Naive thymus-derived CD4-positive, alpha-beta T cell (primary cell): ENCODE data around the gene KIF26B. TPM values are rescaled to one million over a fixed set of nuclear protein-coding genes. Genes with fewer than 3 reads are reported as not detected.
"Not testable (repeated sequence)": the region's sequence is repeated elsewhere in the genome, so short reads cannot be mapped to it uniquely, and the experiment has no call there.

Experiments
- ATAC-seq: fragments of 150-1000 bp; cut with Tn5 transposase; 2 replicates; pipeline ENCODE4 v1.10.0; 2021; ENCODE audit warnings: mild to moderate bottlenecking, moderate library complexity
- CTCF ChIA-PET: fragments of 350-600 bp; sonication (Branson Sonifier 250); formaldehyde crosslinking; loops from one replicate; lab custom pipeline; 2021; ENCODE audit warnings: antibody characterized with exemption; lab: Charles Lee
- POLR2A ChIA-PET: fragments of 350-600 bp; sonication (Branson Sonifier 250); formaldehyde crosslinking; loops from one replicate; lab custom pipeline; 2021; ENCODE audit warnings: antibody characterized with exemption, inconsistent platforms; lab: Charles Lee
- DNase-seq, 9 donors: peaks; one replicate each; pipeline versions ENCODE4 v3.0.0 to v3.0.0-alpha.2; 2020 to 2022; ENCODE audit warnings: mixed read lengths in 1 of 9
- H3K27ac ChIP-seq: one replicate; pipeline ENCODE4 v1.7.0; 2013; ENCODE audit warnings: mild to moderate bottlenecking, low read depth, low read length, moderate library complexity
- H3K27me3 ChIP-seq, 2 donors: one replicate each; pipeline ENCODE4 v1.7.0; 2013; ENCODE audit warnings: low read length in 2 of 2, mild to moderate bottlenecking in 2 of 2, moderate library complexity in 2 of 2; ENCODE audit not compliant: control insufficient read depth in 2 of 2, insufficient read depth in 2 of 2
- H3K36me3 ChIP-seq, 3 experiments: 1 replicate in 2 of 3; 2 replicates in 1 of 3; pipeline ENCODE4 v1.7.0; 2013; ENCODE audit warnings: low read length in 3 of 3, mild to moderate bottlenecking in 3 of 3, moderate library complexity in 1 of 3; ENCODE audit not compliant: insufficient read depth in 3 of 3, control insufficient read depth in 2 of 3
- H3K4me1 ChIP-seq, 2 donors: one replicate each; pipeline ENCODE4 v1.7.0; 2013; ENCODE audit warnings: low read length in 2 of 2, mild to moderate bottlenecking in 2 of 2, moderate library complexity in 1 of 2; ENCODE audit not compliant: control insufficient read depth in 2 of 2, insufficient read depth in 2 of 2
- H3K4me3 ChIP-seq: 2 replicates; pipeline ENCODE4 v1.7.0; 2013; ENCODE audit warnings: mild to moderate bottlenecking, low read length
- H3K9me3 ChIP-seq, 3 experiments: 1 replicate in 2 of 3; 2 replicates in 1 of 3; pipeline ENCODE4 v1.7.0; 2013; ENCODE audit warnings: low read length in 3 of 3; ENCODE audit not compliant: control insufficient read depth in 2 of 3
- H3K27ac Mint-ChIP-seq, 9 donors: one replicate each; pipeline ENCODE4 v1.8.0; 2020 to 2022; ENCODE audit warnings: mixed read lengths in 9 of 9, mild to moderate bottlenecking in 8 of 9, moderate library complexity in 5 of 9, inconsistent platforms in 2 of 9
- H3K27me3 Mint-ChIP-seq, 5 donors: one replicate each; pipeline ENCODE4 v1.8.0; 2021 to 2022; ENCODE audit warnings: mixed read lengths in 5 of 5, mild to moderate bottlenecking in 1 of 5
- H3K36me3 Mint-ChIP-seq, 5 donors: one replicate each; pipeline ENCODE4 v1.8.0; 2020 to 2022; ENCODE audit warnings: mixed read lengths in 5 of 5, mild to moderate bottlenecking in 3 of 5, inconsistent platforms in 1 of 5
- H3K4me1 Mint-ChIP-seq, 7 donors: one replicate each; pipeline ENCODE4 v1.8.0; 2020 to 2022; ENCODE audit warnings: mixed read lengths in 7 of 7, mild to moderate bottlenecking in 3 of 7, inconsistent platforms in 1 of 7
- H3K4me3 Mint-ChIP-seq, 10 donors: one replicate each; pipeline ENCODE4 v1.8.0; 2020 to 2022; ENCODE audit warnings: mild to moderate bottlenecking in 10 of 10, mixed read lengths in 10 of 10, moderate library complexity in 6 of 10, inconsistent platforms in 2 of 10
- H3K9me3 Mint-ChIP-seq, 11 donors: one replicate each; pipeline ENCODE4 v1.8.0; 2020 to 2022; ENCODE audit warnings: mixed read lengths in 11 of 11, mild to moderate bottlenecking in 4 of 11, inconsistent platforms in 1 of 11, moderate library complexity in 1 of 11
- intact Hi-C, 2 donors: fragments of 100-400 bp; cut with micrococcal nuclease; formaldehyde crosslinking; loops; one replicate each; pipeline ENCODE4 v1.15.1; 2023
- polyA plus RNA-seq, 2 donors: library from polyadenylated mRNA; unstranded; fragments of 300-500 nt; fragmentation: Illumina TruSeq; gene quantifications; one replicate each; pipeline ENCODE4 v1.2.3, GENCODE V29; 2021
- total RNA-seq, 6 experiments: library from RNA in 5 of 6; stranded (reverse) in 5 of 6; gene quantifications; 1 replicate in 5 of 6; 2 replicates in 1 of 6; pipeline ENCODE4 v1.2.3 and lab custom pipeline; 2021 to 2026

KIF26B gene
- total and polyA plus RNA-seq, 7 experiments from 2014 or later: 0.06 to 0.24 (median 0.21) TPM; not detected in 4

- Mint-ChIP-seq H3K4me1 (peaks cover 0 to 4% (median 0%) of the 10 kb centered on the region in 7 donors), H3K27me3 (peaks cover 0 to 12% (median 4%) of the 10 kb centered on the region in 5 donors), H3K4me3 (no peak overlapping the region), H3K36me3 (no peaks in the 10 kb centered on the region), H3K9me3 (peaks cover 0 to 7% (median 2%) of the 10 kb centered on the region in 11 donors), H3K27ac (no peak overlapping the region)
- H3K27ac ChIP-seq: no peak overlapping the region
- no peaks in the 10 kb centered on the region for H3K4me1 ChIP-seq
- no peak overlapping the region for H3K4me3 ChIP-seq
- H3K27me3 ChIP-seq: no peaks in the 10 kb centered on the region
- ChIA-PET POLR2A (interaction anchor here (0.6 kb wide), 1 partner anchor 1074 kb away, joined by 3 read pairs; no protein-coding TSS in a partner anchor), CTCF (no interaction called here)
- no peak for DNase-seq
- no peaks in the 10 kb centered on the region for H3K9me3 ChIP-seq
- intact Hi-C loops: no loop called here
- no peaks in the 10 kb centered on the region for H3K36me3 ChIP-seq
- ATAC-seq: no peak
These were observed 238.9 kb downstream of the KIF26B start for GRCh38 chr1:245393694-245394093.

- H3K9me3 Mint-ChIP-seq: peaks cover 0 to 7% (median 2%) of the 10 kb centered on the region in 11 donors
- no peak overlapping the region for H3K4me3 Mint-ChIP-seq
- H3K4me1 Mint-ChIP-seq: peaks cover 0 to 4% (median 0%) of the 10 kb centered on the region in 7 donors
- H3K4me1 ChIP-seq: no peaks in the 10 kb centered on the region
- DNase-seq (no peak), ATAC-seq (no peak)
- H3K36me3 ChIP-seq: no peaks in the 10 kb centered on the region
- no peaks in the 10 kb centered on the region for H3K27me3 ChIP-seq
- H3K27me3 Mint-ChIP-seq: peaks cover 0 to 12% (median 7%) of the 10 kb centered on the region in 5 donors
- H3K36me3 Mint-ChIP-seq: no peaks in the 10 kb centered on the region
- POLR2A ChIA-PET: no interaction called here
- intact Hi-C loops: no loop called here
- no peak overlapping the region for H3K27ac Mint-ChIP-seq
- no peak overlapping the region for H3K4me3 ChIP-seq
- H3K9me3 ChIP-seq: no peaks in the 10 kb centered on the region
- CTCF ChIA-PET: no interaction called here
- no peak overlapping the region for H3K27ac ChIP-seq
These were observed 240.9 kb downstream of the KIF26B start for GRCh38 chr1:245395680-245396079.

- Histone ChIP-seq H3K27me3 (no peaks in the 10 kb centered on the region), H3K4me3 (no peak overlapping the region), H3K36me3 (no peaks in the 10 kb centered on the region), H3K9me3 (no peaks in the 10 kb centered on the region), H3K27ac (no peak overlapping the region), H3K4me1 (no peaks in the 10 kb centered on the region)
- ChIA-PET POLR2A (no interaction called here), CTCF (no interaction called here)
- H3K27ac Mint-ChIP-seq: no peak overlapping the region
- peaks cover 0 to 4% (median 0%) of the 10 kb centered on the region in 7 donors for H3K4me1 Mint-ChIP-seq
- ATAC-seq (no peak), DNase-seq (no peak)
- peaks cover 0 to 12% (median 7%) of the 10 kb centered on the region in 5 donors for H3K27me3 Mint-ChIP-seq
- H3K9me3 Mint-ChIP-seq: peaks cover 0 to 7% (median 2%) of the 10 kb centered on the region in 11 donors
- intact Hi-C loops: no loop called here
- no peak overlapping the region for H3K4me3 Mint-ChIP-seq
- no peaks in the 10 kb centered on the region for H3K36me3 Mint-ChIP-seq
These were observed 241.8 kb downstream of the KIF26B start for GRCh38 chr1:245396615-245397014.

- Mint-ChIP-seq H3K4me3 (no peak overlapping the region), H3K9me3 (peaks cover 0 to 5% (median 2%) of the 10 kb centered on the region in 11 donors), H3K27me3 (peaks cover 0 to 12% (median 7%) of the 10 kb centered on the region in 5 donors), H3K4me1 (peaks cover 0 to 3% (median 0%) of the 10 kb centered on the region in 7 donors), H3K27ac (no peak overlapping the region), H3K36me3 (no peaks in the 10 kb centered on the region)
- Histone ChIP-seq H3K4me1 (no peaks in the 10 kb centered on the region), H3K27me3 (no peaks in the 10 kb centered on the region), H3K27ac (no peak overlapping the region), H3K4me3 (no peak overlapping the region), H3K36me3 (no peaks in the 10 kb centered on the region), H3K9me3 (no peaks in the 10 kb centered on the region)
- intact Hi-C loops: no loop called here
- no peak for DNase-seq
- CTCF ChIA-PET: no interaction called here
- POLR2A ChIA-PET: no interaction called here
- no peak for ATAC-seq
These were observed 243.0 kb downstream of the KIF26B start for GRCh38 chr1:245397771-245398170.

GRCh38 chr1:245398180-245398579 is 243.4 kb downstream of the KIF26B start:
- Mint-ChIP-seq H3K4me3 (no peak overlapping the region), H3K27ac (no peak overlapping the region), H3K4me1 (peaks cover 0 to 2% (median 0%) of the 10 kb centered on the region in 7 donors), H3K9me3 (peaks cover 0 to 4% (median 2%) of the 10 kb centered on the region in 11 donors), H3K36me3 (no peaks in the 10 kb centered on the region), H3K27me3 (peaks cover 0 to 12% (median 7%) of the 10 kb centered on the region in 5 donors)
- H3K9me3 ChIP-seq: no peaks in the 10 kb centered on the region
- H3K27me3 ChIP-seq: no peaks in the 10 kb centered on the region
- H3K36me3 ChIP-seq: no peaks in the 10 kb centered on the region
- DNase-seq (no peak), ATAC-seq (no peak)
- ChIA-PET POLR2A (no interaction called here), CTCF (no interaction called here)
- H3K4me1 ChIP-seq: no peaks in the 10 kb centered on the region
- H3K27ac ChIP-seq: no peak overlapping the region
- intact Hi-C loops: no loop called here
- no peak overlapping the region for H3K4me3 ChIP-seq

- peaks cover 0 to 12% (median 6%) of the 10 kb centered on the region in 5 donors for H3K27me3 Mint-ChIP-seq
- intact Hi-C loops: no loop called here
These were observed 247.2 kb downstream of the KIF26B start for GRCh38 chr1:245401881-245402587.

GRCh38 chr1:245402998-245403397 is 248.2 kb downstream of the KIF26B start:
- H3K36me3 ChIP-seq, H3K4me3 ChIP-seq, ATAC-seq, CTCF ChIA-PET, H3K4me1 ChIP-seq, H3K36me3 Mint-ChIP-seq, H3K9me3 ChIP-seq, intact Hi-C loops, H3K27ac Mint-ChIP-seq, H3K27me3 ChIP-seq, H3K4me1 Mint-ChIP-seq, H3K9me3 Mint-ChIP-seq, H3K4me3 Mint-ChIP-seq, DNase-seq, H3K27ac ChIP-seq, POLR2A ChIA-PET: not testable (repeated sequence)
- peaks cover 0 to 16% (median 4%) of the 10 kb centered on the region in 5 donors for H3K27me3 Mint-ChIP-seq

More at GRCh38 chr1:245401881-245402587, 247.2 kb downstream of the KIF26B start:
- Mint-ChIP-seq H3K4me1 (no peaks in the 10 kb centered on the region), H3K4me3 (no peak overlapping the region), H3K9me3 (no peaks in the 10 kb centered on the region), H3K36me3 (no peaks in the 10 kb centered on the region), H3K27ac (no peak overlapping the region)
- ATAC-seq: no peak
- Histone ChIP-seq H3K4me3 (no peak overlapping the region), H3K4me1 (no peaks in the 10 kb centered on the region), H3K9me3 (no peaks in the 10 kb centered on the region), H3K27ac (no peak overlapping the region), H3K27me3 (no peaks in the 10 kb centered on the region), H3K36me3 (no peaks in the 10 kb centered on the region)
- CTCF ChIA-PET: no interaction called here
- POLR2A ChIA-PET: no interaction called here
- DNase-seq: no peak
